Right lobe of liver (tissue), 4 donors: ENCODE measurements around the gene VAMP3.

Experiments used
- CTCF ChIP-seq, 4 donors: fragments of 200-600 bp in 3 of 4; fragments of 450-650 bp in 1 of 4; IDR thresholded peaks; one replicate each; pipeline versions ENCODE4 v1.5.1 to v1.8.0; 2016 to 2022; ENCODE audit warnings: antibody characterized with exemption in 4 of 4, mild to moderate bottlenecking in 2 of 4
- POLR2A ChIP-seq: fragments of 450-650 bp; IDR thresholded peaks from one replicate; pipeline ENCODE4 v1.6.1; 2017; ENCODE audit warnings: antibody characterized with exemption, mild to moderate bottlenecking
- donor health status: DM: no; HTN: no; CAD: no.
- donor health status: DM: no; HTN: no; CAD: no.
- donor health status: DM: no; HTN: yes; CAD: no.

GRCh38 chr1:7749126-7749525, 22.0 kb upstream of the VAMP3 start:
- TF ChIP-seq CTCF (IDR thresholded peaks at IDR 0.05) (no peak), POLR2A (no peak)
